Lower leg skin (tissue), 4 donors: ENCODE results near the gene RGS11. TPM values are rescaled to one million over a fixed set of nuclear protein-coding genes. Genes with fewer than 3 reads are reported as not detected.

Experiments
- total RNA-seq, 4 donors: library from RNA; depleted of rRNA; stranded (reverse); fragments of >200 nt; gene quantifications; one replicate each; pipeline ENCODE4 v1.1.0, GENCODE V29; 2016

Gene RGS11
- total RNA-seq, 4 donors from 2014 or later: 0.08 to 2.7 (median 1.6) TPM

Other genes starting within 250 kb of the RGS11 start
- 1 to 10 TPM; 1.1 to 6.0 (median 3.0) TPM for gene POLR3K, start 222.3 kb downstream of the RGS11 start, total RNA-seq
- 10 to 100 TPM in 3 of 4 donors, 1 to 10 TPM in 1; 6.3 to 12.0 (median 10.4) TPM for gene SNRNP25, start 222.1 kb downstream of the RGS11 start, total RNA-seq
- gene RHBDF1, start 203.3 kb downstream of the RGS11 start, total RNA-seq: 10 to 100 TPM; 38.6 to 45.9 (median 43.6) TPM
- gene MPG, start 197.7 kb downstream of the RGS11 start, total RNA-seq: 10 to 100 TPM; 46.8 to 84.8 (median 61.0) TPM
- 10 to 100 TPM; 20.3 to 33.9 (median 23.6) TPM for gene NPRL3, start 137.3 kb downstream of the RGS11 start, total RNA-seq
- gene HBZ, start 123.3 kb downstream of the RGS11 start, total RNA-seq: not detected
- gene HBM, start 110.0 kb downstream of the RGS11 start, total RNA-seq: not detected
- 100 to 1,000 TPM in 1 of 4 donors, 10 to 100 TPM in 2, 1 to 10 TPM in 1; 1.3 to 348 (median 64.4) TPM for gene HBA2, start 103.1 kb downstream of the RGS11 start, total RNA-seq
- 100 to 1,000 TPM in 2 of 4 donors, 10 to 100 TPM in 1, 1 to 10 TPM in 1; 2.5 to 474 (median 180) TPM for gene HBA1, start 99.3 kb downstream of the RGS11 start, total RNA-seq
- 1 to 10 TPM in 1 of 4 donors, not detected in 3; 1.7 TPM for gene HBQ1, start 95.5 kb downstream of the RGS11 start, total RNA-seq
- gene LUC7L, start 46.5 kb downstream of the RGS11 start, total RNA-seq: 100 to 1,000 TPM in 1 of 4 donors, 10 to 100 TPM in 3; 38.4 to 111 (median 43.5) TPM
- 100 to 1,000 TPM in 3 of 4 donors, 10 to 100 TPM in 1; 61.4 to 123 (median 110) TPM for gene FAM234A, start 41.1 kb downstream of the RGS11 start, total RNA-seq
- gene ARHGDIG, start 4.6 kb upstream of the RGS11 start, total RNA-seq: not detected
- under 1 TPM in 3 of 4 donors, not detected in 1; 0.12 to 0.45 (median 0.23) TPM for gene PDIA2, start 7.2 kb upstream of the RGS11 start, total RNA-seq
- gene AXIN1, start 76.8 kb upstream of the RGS11 start, total RNA-seq: 10 to 100 TPM; 37.9 to 45.7 (median 40.6) TPM
- gene MRPL28, start 94.6 kb upstream of the RGS11 start, total RNA-seq: 10 to 100 TPM; 55.1 to 70.8 (median 61.6) TPM
- 10 to 100 TPM; 13.8 to 30.0 (median 19.4) TPM for gene PGAP6, start 106.0 kb upstream of the RGS11 start, total RNA-seq
- gene NME4, start 121.3 kb upstream of the RGS11 start, total RNA-seq: 10 to 100 TPM; 15.4 to 29.8 (median 19.5) TPM
- 10 to 100 TPM; 14.0 to 21.0 (median 18.8) TPM for gene DECR2, start 125.9 kb upstream of the RGS11 start, total RNA-seq
- 10 to 100 TPM; 22.1 to 66.3 (median 27.7) TPM for gene RAB11FIP3, start 149.7 kb upstream of the RGS11 start, total RNA-seq